Measurements from ENCODE around the gene AZIN2. TPM values are rescaled to one million over a fixed set of nuclear protein-coding genes. Genes with fewer than 3 reads are reported as not detected.

AZIN2 gene
- total and polyA plus RNA-seq, 9 of the 15 experiments (the other 6 are each of a cell fraction or from before 2014, with no cell fraction given) = 0.06 to 0.91 (median 0.42) TPM; not detected in 2

DNA sequence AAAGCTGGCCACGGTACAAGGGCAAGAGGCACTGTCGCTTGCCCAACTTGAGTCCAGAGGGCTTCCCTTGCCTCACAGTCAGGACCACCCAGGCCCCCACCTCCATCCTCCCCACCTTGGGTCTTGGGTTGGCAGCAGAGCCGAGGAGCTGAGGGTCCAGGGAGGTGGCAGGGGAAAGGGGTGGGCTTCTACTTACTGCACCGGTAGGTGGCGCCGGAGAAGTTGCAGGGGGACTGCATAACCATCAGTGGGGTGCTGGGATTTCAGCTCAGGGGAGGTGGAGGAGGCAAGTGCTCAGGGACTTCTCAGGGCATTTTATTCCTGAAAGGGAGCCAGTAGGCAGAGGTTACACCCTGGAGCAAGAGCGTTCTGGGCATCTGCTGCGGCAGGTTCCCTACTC is 56.8 kb downstream of the AZIN2 start (continued):
- TF ChIP-seq, protein P1, sequence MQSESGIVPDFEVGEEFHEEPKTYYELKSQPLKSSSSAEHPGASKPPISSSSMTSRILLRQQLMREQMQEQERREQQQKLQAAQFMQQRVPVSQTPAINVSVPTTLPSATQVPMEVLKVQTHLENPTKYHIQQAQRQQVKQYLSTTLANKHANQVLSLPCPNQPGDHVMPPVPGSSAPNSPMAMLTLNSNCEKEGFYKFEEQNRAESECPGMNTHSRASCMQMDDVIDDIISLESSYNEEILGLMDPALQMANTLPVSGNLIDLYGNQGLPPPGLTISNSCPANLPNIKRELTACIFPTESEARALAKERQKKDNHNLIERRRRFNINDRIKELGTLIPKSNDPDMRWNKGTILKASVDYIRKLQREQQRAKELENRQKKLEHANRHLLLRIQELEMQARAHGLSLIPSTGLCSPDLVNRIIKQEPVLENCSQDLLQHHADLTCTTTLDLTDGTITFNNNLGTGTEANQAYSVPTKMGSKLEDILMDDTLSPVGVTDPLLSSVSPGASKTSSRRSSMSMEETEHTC (IDR thresholded peaks at IDR 0.05) = no peak
- TF ChIP-seq KDM4B (IDR thresholded peaks at IDR 0.05; ENCODE audit: borderline replicate concordance in 2 of 2, low read depth in 1 of 2) = no peak
- TF ChIP-seq ZBTB17 (CRISPR knock-in tag; IDR thresholded peaks at IDR 0.05) = no peak
- TF ChIP-seq SMC3 (conservative IDR thresholded peaks at IDR 0.05; ENCODE audit: insufficient read depth, low read depth, low read length) = 0 out of 2 replicates have a peak, but pooled peaks have one; percentile 20
- no peak for TF ChIP-seq ZNF766 (CRISPR knock-in tag; conservative IDR thresholded peaks at IDR 0.05)
- TF ChIP-seq CTCFL (IDR thresholded peaks at IDR 0.05; ENCODE audit: borderline replicate concordance, insufficient read depth, low read depth, low read length, poor library complexity, severe bottlenecking) = peak; percentile 75

All from K562 (cell line).